ENCODE measurements around the gene TERT.
"Not testable (repeated sequence)": the region's sequence is repeated elsewhere in the genome, so short reads cannot be mapped to it uniquely, and the experiment has no call there.

DNA sequence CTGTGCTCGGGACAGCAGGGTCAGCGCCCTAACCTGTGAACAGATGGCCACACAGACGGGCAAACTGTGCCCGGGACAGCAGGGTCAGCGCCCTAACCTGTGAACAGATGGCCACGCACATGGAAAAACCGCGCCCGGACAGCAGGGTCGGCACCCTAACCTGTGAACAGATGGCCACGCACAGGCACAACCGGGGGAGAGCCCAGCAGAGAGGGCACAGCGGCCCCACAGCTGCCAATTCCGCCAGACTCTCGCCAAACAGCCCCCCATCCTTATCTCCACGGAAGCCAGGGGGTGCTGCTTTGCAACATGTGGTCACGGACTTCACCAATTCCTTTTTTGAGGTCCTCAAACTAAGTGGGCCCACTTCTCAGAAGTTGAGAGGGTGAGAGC lies 44.9 kb upstream of the TERT start:
- TF ChIP-seq POLR2A (IDR thresholded peaks at IDR 0.05; ENCODE audit: low read length); GATA1 (IDR thresholded peaks at IDR 0.05; ENCODE audit: low read depth, low read length): not testable (repeated sequence)
